HepG2 (cell line): ENCODE data around the gene KLC3. TPM values are rescaled to one million over a fixed set of nuclear protein-coding genes. Genes with fewer than 3 reads are reported as not detected.

ENCODE experiments used
- ATAC-seq: fragments of 200-7000 bp; cut with Tn5 transposase; 3 replicates; pipeline ENCODE4 v1.9.1; 2020; ENCODE audit warnings: mild to moderate bottlenecking, moderate library complexity
- BruUV-seq: library from RNA; stranded (reverse); fragments of 400-500 nt; replicated peaks from 2 replicates; lab custom pipeline; 2021; lab: Mats Ljungman, UMichigan
- CTCF ChIA-PET: fragments of 300-600 bp; formaldehyde crosslinking; extraction: SDS; loops from one replicate; lab custom pipeline; 2021; ENCODE audit warnings: low total read pairs, inconsistent platforms, low intra/inter-chr PET ratio; lab: Yijun Ruan, JAX
- POLR2A ChIA-PET: fragments of 350-600 bp; sonication (Branson Sonifier 250); formaldehyde crosslinking; loops from one replicate; lab custom pipeline; 2020; ENCODE audit warnings: antibody characterized with exemption, inconsistent platforms; lab: Yijun Ruan, JAX
- DNase-seq: peaks from one replicate; pipeline ENCODE4 v3.0.0-alpha.2; 2015; ENCODE audit warnings: low spot score
- FAIRE-seq: peaks from 3 replicates; lab custom pipeline; 2011; peaks lifted over from hg19 to GRCh38; lab: Jason Lieb, UNC
- H2AFZ ChIP-seq: one replicate; pipeline ENCODE4 v1.6.1; 2011; ENCODE audit warnings: low read length, inconsistent platforms
- H3K27ac ChIP-seq: fragments of 300-600 bp; 3 replicates; pipeline ENCODE4 v1.8.0; 2011; ENCODE audit warnings: mixed run types, mild to moderate bottlenecking, mixed read lengths, low read length, inconsistent platforms; ENCODE audit not compliant: insufficient read depth; ENCODE audit errors: extremely low read length
- H3K27me3 ChIP-seq, 2 experiments: fragments of 200-600 bp in 1 of 2; 2 replicates in 1 of 2; 3 replicates in 1 of 2; pipeline versions ENCODE4 v1.6.0 to v1.8.0; 2011; ENCODE audit warnings: low read length in 2 of 2, mild to moderate bottlenecking in 2 of 2, moderate library complexity in 2 of 2, inconsistent platforms in 1 of 2; ENCODE audit not compliant: insufficient read depth in 2 of 2, control insufficient read depth in 1 of 2
- H3K36me3 ChIP-seq, 2 experiments: fragments of 200-600 bp in 1 of 2; replicated peaks in 1 of 2; 2 replicates in 1 of 2; 3 replicates in 1 of 2; pipeline versions ENCODE4 v1.5.1 to v1.8.0; 2011; ENCODE audit warnings: low read length in 2 of 2, inconsistent platforms in 1 of 2; ENCODE audit not compliant: insufficient read depth in 2 of 2, control insufficient read depth in 1 of 2
- H3K4me1 ChIP-seq: 2 replicates; pipeline ENCODE4 v1.5.1; 2012; ENCODE audit warnings: low read length, inconsistent platforms; ENCODE audit not compliant: insufficient read depth
- H3K4me2 ChIP-seq: 2 replicates; pipeline ENCODE4 v1.6.0; 2011; ENCODE audit warnings: low read depth, low read length, inconsistent platforms
- H3K4me3 ChIP-seq, 3 experiments: fragments of 200-600 bp in 1 of 3; sonication (generic), shearing (Covaris generic) in 1 of 3; replicated peaks in 1 of 3; 2 replicates each; pipeline ENCODE4 v1.5.1; 2011 to 2016; ENCODE audit warnings: low read length in 3 of 3, inconsistent platforms in 2 of 3, low read depth in 2 of 3, mild to moderate bottlenecking in 2 of 3, control low read depth in 1 of 3, mixed read lengths in 1 of 3; ENCODE audit not compliant: insufficient read depth in 1 of 3
- H3K79me2 ChIP-seq: one replicate; pipeline ENCODE4 v1.6.1; 2011; ENCODE audit warnings: low read length, inconsistent platforms; ENCODE audit not compliant: insufficient read depth
- H3K9ac ChIP-seq: 2 replicates; pipeline ENCODE4 v1.6.0; 2011; ENCODE audit warnings: mild to moderate bottlenecking, low read depth, low read length, inconsistent platforms; ENCODE audit not compliant: insufficient read depth
- H3K9me3 ChIP-seq: 2 replicates; pipeline ENCODE4 v1.5.1; 2012; ENCODE audit warnings: mild to moderate bottlenecking, low read length
- H4K20me1 ChIP-seq: 2 replicates; pipeline ENCODE4 v1.6.0; 2011; ENCODE audit warnings: inconsistent platforms, mild to moderate bottlenecking, low read length, moderate library complexity; ENCODE audit not compliant: insufficient read depth
- CBFB ChIP-seq: sonication (generic); formaldehyde crosslinking; IDR thresholded peaks from 2 replicates; pipeline ENCODE4 v1.4.0; 2020; ENCODE audit warnings: missing genetic modification reagents
- NBN ChIP-seq: fragments of 450-650 bp; conservative IDR thresholded peaks from 2 replicates; pipeline ENCODE4 v1.6.1; 2017
- NFE2L1 ChIP-seq: sonication (generic); formaldehyde crosslinking; IDR thresholded peaks from 2 replicates; pipeline ENCODE4 v1.4.0; 2020; ENCODE audit warnings: missing genetic modification reagents, mild to moderate bottlenecking, borderline replicate concordance
- POLR2G ChIP-seq: fragments of 200-400 bp; formaldehyde crosslinking; IDR thresholded peaks from 2 replicates; pipeline ENCODE4 v1.6.1; 2018; ENCODE audit warnings: mild to moderate bottlenecking, low read depth, low read length, moderate library complexity
- RBAK ChIP-seq: sonication (generic); formaldehyde crosslinking; IDR thresholded peaks from 2 replicates; pipeline ENCODE4 v1.5.1; 2020; ENCODE audit warnings: mild to moderate bottlenecking, missing genetic modification reagents
- REL ChIP-seq: sonication (generic); formaldehyde crosslinking; conservative IDR thresholded peaks from 2 replicates; pipeline ENCODE4 v1.8.0; 2022; ENCODE audit warnings: mild to moderate bottlenecking, missing genetic modification reagents, moderate library complexity
- YEATS4 ChIP-seq: sonication (generic); formaldehyde crosslinking; IDR thresholded peaks from 2 replicates; pipeline ENCODE4 v1.4.0; 2020; ENCODE audit warnings: missing genetic modification reagents, borderline replicate concordance
- YY1 ChIP-seq: IDR thresholded peaks from 2 replicates; pipeline ENCODE4 v1.6.1; 2011; ENCODE audit warnings: low read length, low read depth, moderate library complexity, mild to moderate bottlenecking; ENCODE audit not compliant: insufficient read depth, insufficient replicate concordance
- ZBTB21 ChIP-seq: sonication (generic); formaldehyde crosslinking; IDR thresholded peaks from 2 replicates; pipeline ENCODE4 v1.4.0; 2020; ENCODE audit warnings: missing genetic modification reagents
- ZNF224 ChIP-seq: sonication (generic); formaldehyde crosslinking; IDR thresholded peaks from 2 replicates; pipeline ENCODE4 v1.5.0; 2020; ENCODE audit warnings: mild to moderate bottlenecking, missing genetic modification reagents
- WGBS: methylation state at CpG from one replicate; pipeline ENCODE4 v1.1.6; 2017; ENCODE audit warnings: low lambda C conversion rate; 5-methylcytosine and 5-hydroxymethylcytosine counted together
- in situ Hi-C: cut with HindIII; loops from 2 replicates; pipeline ENCODE4 v1.10.0; 2017; ENCODE audit warnings: low pct_unique_long_range_greater_than_20kb; ENCODE audit not compliant: extremely low pct_ligation_motif_present
- intact Hi-C: fragments of 100-400 bp; cut with micrococcal nuclease; formaldehyde crosslinking; loops from one replicate; pipeline ENCODE4 v1.10.0; 2022; ENCODE audit not compliant: unreplicated experiment
- polyA plus RNA-seq, 8 experiments: library from polyadenylated mRNA; depleted of rRNA in 3 of 8; stranded (reverse) in 7 of 8; unstranded in 1 of 8; fragments of >200 nt; fragmentation: Illumina TruSeq in 4 of 8; extraction: Trizol in 4 of 8; gene quantifications; 2 replicates each; pipeline versions ENCODE4 v1.2.1 to v1.2.3, GENCODE V29; 2011 to 2016; ENCODE audit warnings: low read depth in 4 of 8, missing spikeins in 1 of 8, mixed read lengths in 1 of 8; ENCODE audit not compliant: insufficient read depth in 1 of 8
- total RNA-seq, 5 experiments: library from RNA; depleted of rRNA; stranded (reverse); fragments of >200 nt; fragmentation: Illumina TruSeq; extraction: Trizol; gene quantifications; 2 replicates each; pipeline ENCODE4 v1.2.3, GENCODE V29; 2016; ENCODE audit warnings: low read depth in 1 of 5
- TF ChIP-seq, protein P1 (sequence below): sonication (generic); formaldehyde crosslinking; IDR thresholded peaks from 2 replicates; pipeline ENCODE4 v1.5.1; 2020; ENCODE audit warnings: mild to moderate bottlenecking, missing genetic modification reagents, moderate library complexity
- TF ChIP-seq, protein P2 (sequence below): sonication (generic); formaldehyde crosslinking; IDR thresholded peaks from 2 replicates; pipeline ENCODE4 v1.4.0; 2020; ENCODE audit warnings: missing genetic modification reagents
- TF ChIP-seq, protein P3 (sequence below): sonication (generic); formaldehyde crosslinking; IDR thresholded peaks from 2 replicates; pipeline ENCODE4 v1.4.0; 2020; ENCODE audit warnings: missing genetic modification reagents
- TF ChIP-seq, protein P4 (sequence below): sonication (generic); formaldehyde crosslinking; IDR thresholded peaks from 2 replicates; pipeline ENCODE4 v1.4.0; 2020; ENCODE audit warnings: missing genetic modification reagents

The KLC3 gene
- total and polyA plus RNA-seq, 2 of the 13 experiments (the other 11 are each of a cell fraction or from before 2014, with no cell fraction given): 0.13 TPM; not detected in 1

DNA sequence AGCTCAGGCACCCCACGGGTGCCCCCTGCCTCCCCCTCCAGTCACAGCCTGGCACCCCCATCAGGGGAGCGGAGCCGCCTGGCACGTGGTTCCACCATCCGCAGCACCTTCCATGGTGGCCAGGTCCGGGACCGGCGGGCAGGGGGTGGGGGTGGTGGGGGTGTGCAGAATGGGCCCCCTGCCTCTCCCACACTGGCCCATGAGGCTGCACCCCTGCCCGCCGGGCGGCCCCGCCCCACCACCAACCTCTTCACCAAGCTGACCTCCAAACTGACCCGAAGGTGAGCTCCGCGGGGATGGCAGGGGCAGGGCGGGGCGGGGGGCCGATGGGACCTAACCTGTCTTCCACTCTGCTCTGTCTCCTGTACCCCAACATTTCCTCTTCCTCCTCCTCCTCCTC, 42.9 kb upstream of the KLC3 start:
- no peak overlapping the region for H3K4me2 ChIP-seq
- WGBS: 96% methylated on average over 6 of the region's 18 CpGs
- intact Hi-C loops (no loop called here), in situ Hi-C loops (no loop called here)
- TF ChIP-seq YEATS4 (CRISPR knock-in tag): no peak
- TF ChIP-seq, protein P1, sequence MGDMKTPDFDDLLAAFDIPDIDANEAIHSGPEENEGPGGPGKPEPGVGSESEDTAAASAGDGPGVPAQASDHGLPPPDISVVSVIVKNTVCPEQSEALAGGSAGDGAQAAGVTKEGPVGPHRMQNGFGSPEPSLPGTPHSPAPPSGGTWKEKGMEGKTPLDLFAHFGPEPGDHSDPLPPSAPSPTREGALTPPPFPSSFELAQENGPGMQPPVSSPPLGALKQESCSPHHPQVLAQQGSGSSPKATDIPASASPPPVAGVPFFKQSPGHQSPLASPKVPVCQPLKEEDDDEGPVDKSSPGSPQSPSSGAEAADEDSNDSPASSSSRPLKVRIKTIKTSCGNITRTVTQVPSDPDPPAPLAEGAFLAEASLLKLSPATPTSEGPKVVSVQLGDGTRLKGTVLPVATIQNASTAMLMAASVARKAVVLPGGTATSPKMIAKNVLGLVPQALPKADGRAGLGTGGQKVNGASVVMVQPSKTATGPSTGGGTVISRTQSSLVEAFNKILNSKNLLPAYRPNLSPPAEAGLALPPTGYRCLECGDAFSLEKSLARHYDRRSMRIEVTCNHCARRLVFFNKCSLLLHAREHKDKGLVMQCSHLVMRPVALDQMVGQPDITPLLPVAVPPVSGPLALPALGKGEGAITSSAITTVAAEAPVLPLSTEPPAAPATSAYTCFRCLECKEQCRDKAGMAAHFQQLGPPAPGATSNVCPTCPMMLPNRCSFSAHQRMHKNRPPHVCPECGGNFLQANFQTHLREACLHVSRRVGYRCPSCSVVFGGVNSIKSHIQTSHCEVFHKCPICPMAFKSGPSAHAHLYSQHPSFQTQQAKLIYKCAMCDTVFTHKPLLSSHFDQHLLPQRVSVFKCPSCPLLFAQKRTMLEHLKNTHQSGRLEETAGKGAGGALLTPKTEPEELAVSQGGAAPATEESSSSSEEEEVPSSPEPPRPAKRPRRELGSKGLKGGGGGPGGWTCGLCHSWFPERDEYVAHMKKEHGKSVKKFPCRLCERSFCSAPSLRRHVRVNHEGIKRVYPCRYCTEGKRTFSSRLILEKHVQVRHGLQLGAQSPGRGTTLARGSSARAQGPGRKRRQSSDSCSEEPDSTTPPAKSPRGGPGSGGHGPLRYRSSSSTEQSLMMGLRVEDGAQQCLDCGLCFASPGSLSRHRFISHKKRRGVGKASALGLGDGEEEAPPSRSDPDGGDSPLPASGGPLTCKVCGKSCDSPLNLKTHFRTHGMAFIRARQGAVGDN (CRISPR knock-in tag): no peak
- no peak for TF ChIP-seq NFE2L1 (CRISPR knock-in tag)
- no peak for TF ChIP-seq CBFB
- TF ChIP-seq ZBTB21: no peak
- no peak for TF ChIP-seq RBAK
- TF ChIP-seq, protein P2, sequence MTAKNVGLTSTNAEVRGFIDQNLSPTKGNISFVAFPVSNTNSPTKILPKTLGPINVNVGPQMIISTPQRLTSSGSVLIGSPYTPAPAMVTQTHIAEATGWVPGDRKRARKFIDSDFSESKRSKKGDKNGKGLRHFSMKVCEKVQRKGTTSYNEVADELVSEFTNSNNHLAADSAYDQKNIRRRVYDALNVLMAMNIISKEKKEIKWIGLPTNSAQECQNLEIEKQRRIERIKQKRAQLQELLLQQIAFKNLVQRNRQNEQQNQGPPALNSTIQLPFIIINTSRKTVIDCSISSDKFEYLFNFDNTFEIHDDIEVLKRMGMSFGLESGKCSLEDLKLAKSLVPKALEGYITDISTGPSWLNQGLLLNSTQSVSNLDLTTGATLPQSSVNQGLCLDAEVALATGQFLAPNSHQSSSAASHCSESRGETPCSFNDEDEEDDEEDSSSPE (CRISPR knock-in tag): no peak
- TF ChIP-seq ZNF224 (CRISPR knock-in tag): no peak
- no peak for TF ChIP-seq NBN
- TF ChIP-seq, protein P3, sequence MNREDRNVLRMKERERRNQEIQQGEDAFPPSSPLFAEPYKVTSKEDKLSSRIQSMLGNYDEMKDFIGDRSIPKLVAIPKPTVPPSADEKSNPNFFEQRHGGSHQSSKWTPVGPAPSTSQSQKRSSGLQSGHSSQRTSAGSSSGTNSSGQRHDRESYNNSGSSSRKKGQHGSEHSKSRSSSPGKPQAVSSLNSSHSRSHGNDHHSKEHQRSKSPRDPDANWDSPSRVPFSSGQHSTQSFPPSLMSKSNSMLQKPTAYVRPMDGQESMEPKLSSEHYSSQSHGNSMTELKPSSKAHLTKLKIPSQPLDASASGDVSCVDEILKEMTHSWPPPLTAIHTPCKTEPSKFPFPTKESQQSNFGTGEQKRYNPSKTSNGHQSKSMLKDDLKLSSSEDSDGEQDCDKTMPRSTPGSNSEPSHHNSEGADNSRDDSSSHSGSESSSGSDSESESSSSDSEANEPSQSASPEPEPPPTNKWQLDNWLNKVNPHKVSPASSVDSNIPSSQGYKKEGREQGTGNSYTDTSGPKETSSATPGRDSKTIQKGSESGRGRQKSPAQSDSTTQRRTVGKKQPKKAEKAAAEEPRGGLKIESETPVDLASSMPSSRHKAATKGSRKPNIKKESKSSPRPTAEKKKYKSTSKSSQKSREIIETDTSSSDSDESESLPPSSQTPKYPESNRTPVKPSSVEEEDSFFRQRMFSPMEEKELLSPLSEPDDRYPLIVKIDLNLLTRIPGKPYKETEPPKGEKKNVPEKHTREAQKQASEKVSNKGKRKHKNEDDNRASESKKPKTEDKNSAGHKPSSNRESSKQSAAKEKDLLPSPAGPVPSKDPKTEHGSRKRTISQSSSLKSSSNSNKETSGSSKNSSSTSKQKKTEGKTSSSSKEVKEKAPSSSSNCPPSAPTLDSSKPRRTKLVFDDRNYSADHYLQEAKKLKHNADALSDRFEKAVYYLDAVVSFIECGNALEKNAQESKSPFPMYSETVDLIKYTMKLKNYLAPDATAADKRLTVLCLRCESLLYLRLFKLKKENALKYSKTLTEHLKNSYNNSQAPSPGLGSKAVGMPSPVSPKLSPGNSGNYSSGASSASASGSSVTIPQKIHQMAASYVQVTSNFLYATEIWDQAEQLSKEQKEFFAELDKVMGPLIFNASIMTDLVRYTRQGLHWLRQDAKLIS (CRISPR knock-in tag): no peak
- TF ChIP-seq, protein P4, sequence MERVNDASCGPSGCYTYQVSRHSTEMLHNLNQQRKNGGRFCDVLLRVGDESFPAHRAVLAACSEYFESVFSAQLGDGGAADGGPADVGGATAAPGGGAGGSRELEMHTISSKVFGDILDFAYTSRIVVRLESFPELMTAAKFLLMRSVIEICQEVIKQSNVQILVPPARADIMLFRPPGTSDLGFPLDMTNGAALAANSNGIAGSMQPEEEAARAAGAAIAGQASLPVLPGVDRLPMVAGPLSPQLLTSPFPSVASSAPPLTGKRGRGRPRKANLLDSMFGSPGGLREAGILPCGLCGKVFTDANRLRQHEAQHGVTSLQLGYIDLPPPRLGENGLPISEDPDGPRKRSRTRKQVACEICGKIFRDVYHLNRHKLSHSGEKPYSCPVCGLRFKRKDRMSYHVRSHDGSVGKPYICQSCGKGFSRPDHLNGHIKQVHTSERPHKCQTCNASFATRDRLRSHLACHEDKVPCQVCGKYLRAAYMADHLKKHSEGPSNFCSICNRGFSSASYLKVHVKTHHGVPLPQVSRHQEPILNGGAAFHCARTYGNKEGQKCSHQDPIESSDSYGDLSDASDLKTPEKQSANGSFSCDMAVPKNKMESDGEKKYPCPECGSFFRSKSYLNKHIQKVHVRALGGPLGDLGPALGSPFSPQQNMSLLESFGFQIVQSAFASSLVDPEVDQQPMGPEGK: no peak
- no peak for TF ChIP-seq POLR2G
- no peak for TF ChIP-seq YY1
- no peak for TF ChIP-seq REL (CRISPR knock-in tag)
- H3K4me1 ChIP-seq: peaks cover 10% of the 10 kb centered on the region; the same call in 1 of the 2 replicates
- H3K4me3 ChIP-seq: no peak overlapping the region
- H2AFZ ChIP-seq: no peak overlapping the region
- no peaks in the 10 kb centered on the region for H3K79me2 ChIP-seq
- no peak for FAIRE-seq
- BruUV-seq: no TSS peak
- no peaks in the 10 kb centered on the region for H3K27me3 ChIP-seq
- no peak for ATAC-seq
- peaks cover 6 to 25% of the 10 kb centered on the region in 2 experiments; a peak in 4 of 5 replicates for H3K36me3 ChIP-seq
- no peaks in the 10 kb centered on the region for H4K20me1 ChIP-seq
- POLR2A ChIA-PET: no interaction called here
- no peak for DNase-seq
- H3K9ac ChIP-seq: no peak overlapping the region
- no peak overlapping the region for H3K27ac ChIP-seq
- CTCF ChIA-PET: no interaction called here
- no peaks in the 10 kb centered on the region for H3K9me3 ChIP-seq
